HG02981 (cell line): ENCODE data around the gene BRS3.

Experiments
- ATAC-seq: cut with Tn5 transposase; IDR thresholded peaks from one replicate; pipeline ENCODE4 v1.9.1; 2021; ENCODE audit warnings: mild to moderate bottlenecking, moderate library complexity; ENCODE audit not compliant: unreplicated experiment

Gene BRS3

GRCh38 chrX:136493011-136493410, 5.3 kb downstream of the BRS3 start:
- no peak for ATAC-seq

- ATAC-seq: no peak
These were observed 7.3 kb downstream of the BRS3 start for GRCh38 chrX:136495043-136495442.

GRCh38 chrX:136496186-136496763, 8.5 kb downstream of the BRS3 start:
- no peak for ATAC-seq

GRCh38 chrX:136496764-136497555, 9.2 kb downstream of the BRS3 start:
- peak; percentile 79 for ATAC-seq

- ATAC-seq: peak; percentile 16
These were observed 9.9 kb downstream of the BRS3 start, which contains the start of gene HTATSF1 for GRCh38 chrX:136497556-136498052. Gene HTATSF1, plus strand, starts transcription at chrX:136497592. Its CDS starts 93 bp downstream, at chrX:136497685.

GRCh38 chrX:136519069-136519468, 31.3 kb downstream of the BRS3 start:
- ATAC-seq: no peak

GRCh38 chrX:136523770-136524169, 36.0 kb downstream of the BRS3 start:
- no peak for ATAC-seq

- ATAC-seq: no peak
These were observed 38.2 kb downstream of the BRS3 start for GRCh38 chrX:136525738-136526606.

GRCh38 chrX:136528645-136529315, 41.0 kb downstream of the BRS3 start:
- ATAC-seq: no peak

- no peak for ATAC-seq
These were observed 42.0 kb downstream of the BRS3 start for GRCh38 chrX:136529795-136530194.

- ATAC-seq: no peak
These were observed 44.2 kb downstream of the BRS3 start, which contains the start of gene VGLL1 for GRCh38 chrX:136531951-136532350. Gene VGLL1, plus strand, starts transcription at chrX:136532215. Its CDS starts 3,806 bp downstream, at chrX:136536021.

GRCh38 chrX:136534131-136534530, 46.4 kb downstream of the BRS3 start:
- no peak for ATAC-seq

GRCh38 chrX:136538811-136539210, 51.1 kb downstream of the BRS3 start:
- no peak for ATAC-seq

- ATAC-seq: no peak
These were observed 52.5 kb downstream of the BRS3 start for GRCh38 chrX:136540226-136540625.

GRCh38 chrX:136541294-136541693, 53.5 kb downstream of the BRS3 start:
- ATAC-seq: no peak

- no peak for ATAC-seq
These were observed 54.5 kb downstream of the BRS3 start for GRCh38 chrX:136542281-136542680.
